Activated CD4-positive, alpha-beta T cell treated with anti-CD3 and anti-CD28 coated beads for 48 hours (primary cell): ENCODE results near the gene MATN4.

ENCODE experiments used
- DNase-seq: peaks from one replicate; pipeline ENCODE4 v3.0.0-alpha.2; 2020

Gene MATN4

DNA sequence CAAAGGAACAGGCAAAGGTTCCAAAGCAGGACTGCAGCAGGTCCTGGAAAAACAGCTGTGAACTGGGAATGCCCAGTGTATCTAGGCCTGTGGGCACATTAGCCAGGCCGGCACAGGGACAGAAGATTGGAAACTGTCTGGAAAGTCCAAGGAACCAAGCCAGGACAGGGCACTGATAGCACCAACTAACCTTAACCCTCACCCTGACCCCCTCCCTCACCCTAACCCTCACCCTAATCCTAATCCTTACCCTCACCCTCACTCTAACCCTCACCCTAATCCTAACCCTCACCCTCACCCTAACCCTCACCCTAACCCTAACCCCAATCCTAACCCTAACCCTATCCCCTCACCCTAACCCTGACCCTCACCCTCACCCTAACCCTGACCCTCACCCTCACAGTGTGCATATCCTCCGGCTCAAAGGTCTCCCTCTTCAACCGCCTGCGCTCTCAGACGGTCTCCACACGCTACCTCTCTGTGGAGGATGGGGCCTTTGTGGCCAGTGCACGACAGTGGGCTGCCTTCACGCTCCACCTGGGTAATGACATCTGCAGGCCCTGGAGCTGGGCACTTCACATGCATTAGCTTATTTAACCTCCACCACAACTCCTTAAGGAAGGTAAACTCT is 5.1 kb upstream of the MATN4 start:
- no peak for DNase-seq

DNA sequence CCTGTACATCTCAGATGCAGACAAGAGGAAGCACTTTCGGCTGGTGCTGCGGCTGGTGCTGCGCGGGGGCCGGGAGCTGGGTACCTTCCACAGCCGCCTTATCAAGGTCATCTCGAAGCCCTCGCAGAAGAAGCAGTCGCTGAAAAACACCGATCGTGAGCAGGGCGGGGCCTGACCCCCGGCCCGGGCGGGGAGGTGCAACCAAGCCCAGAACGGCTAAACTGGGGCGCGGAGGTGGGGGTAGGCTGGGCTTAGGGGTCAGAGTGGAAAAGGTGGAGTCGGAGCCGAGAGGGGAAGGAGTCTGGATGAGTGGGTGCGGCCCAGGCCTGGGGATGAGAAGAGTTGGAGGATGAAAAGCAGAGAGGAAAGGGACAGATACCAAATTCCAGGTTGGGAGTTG is 4.1 kb upstream of the MATN4 start:
- no peak for DNase-seq

DNA sequence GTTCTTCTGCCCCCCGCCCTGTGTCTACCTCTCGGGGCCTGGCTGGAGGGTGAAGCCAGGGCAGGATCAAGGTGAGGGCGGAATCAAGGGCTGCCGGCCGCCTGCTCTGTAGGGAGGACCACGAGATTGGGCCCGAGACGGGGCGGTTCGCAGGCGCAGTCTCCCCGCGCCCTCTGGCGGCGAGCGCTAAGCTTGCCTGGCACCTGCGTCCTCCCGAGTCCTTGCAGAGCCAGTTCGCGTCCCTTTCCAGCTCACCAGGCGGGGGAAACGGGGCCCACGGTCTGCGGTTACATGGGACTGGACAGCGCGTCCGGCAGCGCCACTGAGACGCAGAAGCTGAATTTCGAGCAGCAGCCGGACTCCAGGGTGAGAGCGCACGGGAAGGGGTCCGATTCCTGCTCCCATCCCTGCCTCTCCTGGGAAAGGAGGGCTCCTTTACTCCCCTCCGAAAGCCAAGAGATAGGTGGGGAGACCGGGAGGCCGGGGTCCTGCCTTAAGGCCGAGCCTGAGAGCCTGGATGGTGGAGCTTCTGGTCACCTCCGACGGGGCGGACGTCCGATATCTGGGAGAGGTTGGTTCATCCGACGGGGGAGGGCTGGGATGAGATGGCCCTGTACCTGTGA is 3.6 kb upstream of the MATN4 start:
- peak; percentile 83 for DNase-seq

DNA sequence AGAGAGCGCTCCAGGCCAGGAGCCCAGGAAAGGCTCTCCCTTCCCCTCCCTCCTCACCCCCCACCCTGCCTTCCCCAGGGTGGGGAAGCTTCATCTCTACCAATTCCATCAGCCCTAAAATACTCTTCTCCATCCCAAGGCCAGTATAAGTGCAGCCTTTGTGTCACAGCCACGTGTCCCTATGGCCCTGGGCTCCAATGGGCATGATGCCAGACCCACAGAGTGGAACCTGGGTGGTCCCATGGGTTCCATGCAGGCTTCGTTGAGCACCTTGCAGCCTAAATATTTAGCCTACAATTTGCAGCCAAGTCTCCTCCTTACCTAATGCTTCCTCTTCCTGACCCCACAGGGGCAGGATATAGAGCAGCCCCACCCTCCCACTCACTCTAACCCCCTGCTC is 976 bp upstream of the MATN4 start:
- no peak for DNase-seq

DNA sequence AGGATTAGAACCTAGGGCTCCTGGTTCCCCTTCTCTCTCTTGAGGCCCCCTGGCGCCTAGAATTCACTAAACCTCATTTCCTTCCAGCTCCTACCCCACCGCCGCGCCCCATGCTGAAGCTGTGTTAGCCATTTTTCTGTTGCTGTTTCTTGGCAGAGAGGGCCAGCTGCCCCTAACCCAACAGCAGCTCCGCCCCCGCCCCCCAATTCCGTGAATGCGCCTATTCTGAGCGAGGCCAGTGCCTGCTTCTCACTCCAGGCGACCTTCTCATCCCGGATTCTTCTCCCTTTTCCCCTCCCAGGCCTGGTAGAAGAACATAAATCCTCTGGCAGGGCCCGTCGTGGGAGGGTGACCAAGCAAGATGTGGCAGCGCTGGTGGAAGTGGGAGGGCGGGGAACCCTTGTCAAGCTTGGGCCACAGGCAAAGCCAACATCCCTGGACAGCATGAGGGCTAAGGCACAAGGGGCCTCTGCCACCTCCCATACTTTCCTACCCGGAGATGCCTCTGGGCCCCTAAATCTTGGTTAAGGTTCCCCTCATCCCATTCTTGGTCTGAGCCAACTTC is 941 bp downstream of the MATN4 start:
- DNase-seq = no peak

DNA sequence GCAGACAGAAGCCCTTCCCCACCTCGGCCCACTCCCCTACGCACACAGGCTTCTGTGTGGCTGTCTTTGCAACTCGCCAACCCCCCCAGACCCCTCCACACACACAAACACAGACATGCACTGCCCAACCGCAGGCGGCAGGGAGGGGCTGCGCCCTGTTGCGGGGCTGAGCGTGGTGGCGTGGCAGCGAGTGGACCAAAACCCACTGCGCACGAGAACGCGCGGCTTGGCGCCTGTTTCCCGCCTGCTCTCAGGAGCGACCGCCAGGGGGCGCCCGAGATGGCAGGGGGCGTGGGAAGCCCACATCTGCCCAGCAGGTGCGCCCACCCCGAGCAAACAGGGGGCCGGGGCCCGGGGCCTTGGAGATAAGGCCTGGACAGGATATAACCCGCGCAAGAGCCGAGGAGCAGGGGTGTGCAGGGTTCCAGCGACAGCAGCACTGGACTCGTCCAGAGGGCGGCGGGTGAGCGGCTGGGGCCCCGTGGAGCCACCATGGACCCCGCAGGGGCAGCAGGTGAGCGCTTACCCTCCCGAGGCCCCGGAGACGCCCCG is 1.6 kb downstream of the MATN4 start, which contains the start of gene RBPJL:
RBPJL (plus strand) TSS at position 410 of the 552 bp plus-strand sequence; CDS start at position 493, 83 bp downstream.
- peak; percentile 61 for DNase-seq

DNA sequence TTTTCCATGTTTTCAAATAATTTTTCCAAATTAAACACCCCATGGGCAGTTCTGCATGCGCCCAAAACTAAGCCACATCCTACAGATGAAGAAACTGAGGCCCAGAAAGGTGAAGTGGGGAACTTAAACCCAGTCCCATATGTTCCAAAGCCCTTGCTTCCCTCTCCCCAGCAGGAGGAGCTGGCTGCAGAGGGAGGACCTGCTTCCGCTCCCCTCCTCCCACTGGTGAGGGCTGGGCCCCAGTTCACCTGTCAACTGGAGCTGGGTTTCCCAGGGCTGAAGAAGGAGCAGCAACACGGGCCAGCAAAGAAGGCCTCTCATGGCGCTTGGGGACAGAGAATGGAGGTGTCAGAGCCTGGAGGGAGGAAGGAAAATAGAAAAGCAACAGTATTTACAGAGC is 2.8 kb downstream of the MATN4 start:
- DNase-seq = no peak

DNA sequence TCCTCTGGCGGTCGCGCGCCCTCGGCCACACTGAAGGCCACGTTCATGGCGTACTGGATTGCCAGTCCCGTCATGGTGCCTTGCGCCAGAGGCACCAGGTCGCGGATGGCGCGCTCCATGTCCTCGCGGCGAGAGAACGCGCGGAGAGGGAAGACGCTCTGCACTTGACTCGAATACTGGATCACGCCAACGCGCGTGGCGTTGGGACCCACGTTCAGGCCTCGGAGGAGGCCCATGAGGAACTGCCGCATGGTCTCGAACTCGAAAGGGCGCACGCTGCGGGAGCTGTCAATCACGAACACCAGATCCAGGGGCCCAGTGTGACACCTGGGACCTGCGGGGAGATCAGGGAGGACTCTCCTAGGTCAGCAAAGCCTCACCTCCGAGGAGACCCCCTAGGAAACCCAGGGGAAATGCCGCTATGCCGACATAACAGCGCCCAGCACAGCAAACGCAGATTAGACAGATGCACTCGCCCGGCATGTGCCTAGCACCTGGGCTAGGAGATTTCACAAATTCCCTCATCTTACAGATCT is 3.6 kb downstream of the MATN4 start:
- no peak for DNase-seq

DNA sequence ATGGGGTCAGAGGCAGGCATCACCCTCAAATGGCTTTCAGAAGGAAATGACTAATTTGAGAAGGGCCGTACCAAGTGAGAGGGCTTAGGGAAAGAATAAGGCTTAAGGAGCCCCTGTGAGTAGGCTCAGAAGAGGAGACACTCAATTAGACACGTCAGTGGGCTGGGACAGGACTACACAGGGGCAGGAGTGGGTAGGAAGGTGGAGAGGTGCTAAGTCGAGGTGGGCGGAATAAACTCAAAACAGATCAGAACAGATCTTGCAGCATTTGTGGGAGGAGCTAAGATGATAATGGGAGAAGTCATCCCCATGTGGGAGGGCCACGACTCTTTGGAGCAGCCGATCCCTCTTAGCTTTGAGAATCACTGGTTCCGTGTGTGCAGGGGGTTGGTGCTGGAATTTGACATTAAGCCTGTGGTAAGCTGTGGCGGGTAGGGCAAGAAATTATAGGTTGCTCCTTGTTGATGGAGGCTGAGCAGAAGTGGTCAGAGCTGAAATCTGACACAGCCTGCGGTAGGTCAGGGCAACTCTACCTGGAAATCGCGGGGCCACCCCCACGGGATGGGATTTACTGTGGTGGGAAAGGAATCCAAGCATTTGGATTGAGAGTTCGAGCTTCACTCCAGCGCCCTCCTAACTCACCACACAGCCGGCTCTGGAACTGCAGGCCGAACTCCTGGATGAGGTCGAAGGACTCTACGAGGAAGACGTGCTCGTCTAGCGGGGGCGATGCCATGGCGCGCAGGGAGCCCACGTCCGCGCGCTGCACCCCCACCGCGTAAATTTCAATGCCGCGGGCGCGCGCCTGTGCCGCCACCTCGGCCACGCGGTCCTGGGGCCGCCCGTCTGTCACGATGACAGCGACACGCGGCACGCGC is 4.3 kb downstream of the MATN4 start:
- DNase-seq = no peak

DNA sequence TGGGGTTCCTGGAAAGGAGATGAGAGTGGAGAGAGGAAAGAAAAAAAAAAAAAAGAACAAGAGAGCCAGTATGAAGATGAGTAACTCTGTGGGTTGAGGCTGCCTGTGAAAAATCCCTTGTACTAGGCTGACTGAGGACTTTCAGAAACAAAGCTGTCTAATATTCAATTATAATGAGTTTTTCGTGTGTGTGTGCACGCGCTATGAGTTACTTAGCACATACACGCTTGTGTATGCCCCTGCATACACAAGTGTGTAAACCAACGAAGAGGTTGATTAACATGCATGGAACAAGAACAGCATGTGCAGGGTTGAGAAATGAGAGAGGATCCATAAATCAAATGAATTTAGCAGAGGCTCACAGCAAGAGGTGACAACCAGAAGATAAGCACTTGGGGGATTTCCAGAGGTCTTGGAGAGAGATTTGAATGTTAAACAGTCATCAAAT is 6.3 kb downstream of the MATN4 start:
- no peak for DNase-seq

DNA sequence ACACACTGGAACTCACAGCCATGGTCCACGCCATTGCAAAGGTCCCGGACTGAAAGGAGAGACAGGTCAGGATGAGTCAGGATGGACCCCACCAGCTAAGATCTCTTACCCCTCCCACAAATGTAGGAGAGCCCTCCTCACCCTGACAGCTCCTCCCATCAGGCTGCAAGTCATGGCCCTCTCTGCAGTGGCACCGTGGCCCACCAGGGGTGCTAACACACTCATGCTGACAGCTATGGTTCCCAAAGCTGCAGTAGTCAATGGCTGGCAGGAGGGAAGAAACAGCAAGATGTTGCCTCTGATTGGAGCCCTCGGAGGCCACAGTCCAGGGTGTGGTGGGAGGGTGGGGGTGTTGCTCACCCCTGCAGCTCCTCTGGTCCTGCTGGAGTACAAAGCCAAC is 7.1 kb downstream of the MATN4 start:
- peak; percentile 77 for DNase-seq

DNA sequence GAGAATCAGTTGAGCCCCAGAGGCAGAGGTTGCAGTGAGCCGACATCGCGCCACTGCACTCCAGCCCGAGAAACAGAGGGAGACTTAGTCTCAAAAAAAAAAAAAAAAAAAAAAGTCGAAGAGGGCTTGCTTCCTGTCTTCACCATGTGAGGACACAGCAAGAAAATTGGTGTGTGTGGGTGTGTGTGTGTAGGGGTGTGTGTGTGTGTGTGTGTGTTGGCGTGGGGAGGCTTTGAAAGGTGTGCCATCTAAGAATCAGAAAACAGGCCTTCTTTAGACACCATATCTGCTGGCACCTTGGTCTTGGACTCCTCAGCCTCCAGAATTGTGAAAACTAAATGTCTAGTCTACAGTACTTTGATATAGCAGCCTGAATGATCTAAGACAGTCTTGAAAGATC is 8.3 kb downstream of the MATN4 start:
- no peak for DNase-seq

DNA sequence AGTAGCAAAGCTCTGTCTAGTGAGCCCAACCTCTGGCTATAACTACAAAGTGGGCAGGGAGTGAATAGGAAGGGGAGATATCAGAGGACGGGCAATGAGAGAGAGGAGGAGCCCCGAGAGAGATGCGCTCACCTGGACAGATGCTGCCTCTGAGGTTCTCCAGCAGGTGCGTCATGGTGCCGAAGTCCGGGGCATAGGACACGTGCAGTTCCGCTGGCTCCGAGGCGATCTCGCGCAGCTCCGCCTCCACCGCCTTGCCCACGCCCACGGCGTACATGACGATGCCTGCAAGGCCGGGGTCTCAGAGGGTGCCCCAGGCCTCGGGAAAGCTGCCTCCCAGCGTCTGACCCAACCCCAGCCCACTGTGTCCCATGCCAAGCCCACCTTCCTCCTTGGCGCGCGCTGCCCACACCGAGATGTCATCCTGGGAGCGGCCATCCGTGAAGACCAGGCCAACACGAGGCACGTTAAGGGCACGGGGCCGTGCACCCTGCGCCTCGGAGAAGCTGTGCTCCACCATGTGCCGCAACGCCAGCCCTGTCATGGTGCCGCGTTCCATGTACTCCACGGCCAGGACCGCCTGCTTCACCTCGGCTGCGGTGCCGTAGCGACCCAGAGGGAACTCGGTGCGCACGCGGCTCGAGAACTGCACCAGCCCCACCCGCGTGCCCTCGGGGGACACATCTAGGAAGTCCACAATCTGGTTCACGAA is 10.2 kb downstream of the MATN4 start:
- no peak for DNase-seq

DNA sequence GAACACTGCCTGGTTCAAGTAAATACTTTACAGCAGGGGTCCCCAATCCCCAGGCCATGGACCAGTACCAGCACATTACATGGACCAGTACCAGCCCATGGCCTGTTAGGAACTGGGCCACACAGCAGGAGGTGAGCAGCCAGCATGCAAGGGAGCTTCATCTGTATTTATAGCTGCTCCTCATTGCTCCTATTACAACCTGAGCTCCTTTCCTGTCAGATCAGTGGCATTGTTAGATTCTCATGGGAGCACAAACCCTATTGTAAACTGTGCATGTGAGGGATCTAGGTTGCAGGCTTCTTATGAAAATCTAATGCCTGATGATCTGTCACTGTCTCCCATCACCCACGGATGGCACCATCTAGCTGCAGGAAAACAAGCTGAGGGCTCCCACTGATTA is 13.4 kb downstream of the MATN4 start:
- no peak for DNase-seq

DNA sequence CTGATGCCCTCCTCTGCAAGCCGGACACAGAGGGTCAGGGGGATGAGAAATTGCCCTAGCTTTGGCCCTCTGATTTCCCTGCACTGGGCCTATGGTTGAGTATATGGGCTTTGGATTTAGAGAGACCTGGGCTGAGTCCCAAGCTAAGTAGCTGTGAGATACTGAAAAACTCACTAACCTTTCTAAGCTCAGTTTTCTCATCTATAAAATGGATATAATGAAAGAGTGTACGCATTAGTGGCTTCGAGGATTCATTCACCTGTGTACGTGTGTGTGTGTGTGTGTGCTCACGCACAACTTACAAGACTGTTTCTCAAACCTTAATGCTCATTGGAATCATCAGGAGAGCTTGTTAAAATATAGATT is 14.1 kb downstream of the MATN4 start:
- no peak for DNase-seq

DNA sequence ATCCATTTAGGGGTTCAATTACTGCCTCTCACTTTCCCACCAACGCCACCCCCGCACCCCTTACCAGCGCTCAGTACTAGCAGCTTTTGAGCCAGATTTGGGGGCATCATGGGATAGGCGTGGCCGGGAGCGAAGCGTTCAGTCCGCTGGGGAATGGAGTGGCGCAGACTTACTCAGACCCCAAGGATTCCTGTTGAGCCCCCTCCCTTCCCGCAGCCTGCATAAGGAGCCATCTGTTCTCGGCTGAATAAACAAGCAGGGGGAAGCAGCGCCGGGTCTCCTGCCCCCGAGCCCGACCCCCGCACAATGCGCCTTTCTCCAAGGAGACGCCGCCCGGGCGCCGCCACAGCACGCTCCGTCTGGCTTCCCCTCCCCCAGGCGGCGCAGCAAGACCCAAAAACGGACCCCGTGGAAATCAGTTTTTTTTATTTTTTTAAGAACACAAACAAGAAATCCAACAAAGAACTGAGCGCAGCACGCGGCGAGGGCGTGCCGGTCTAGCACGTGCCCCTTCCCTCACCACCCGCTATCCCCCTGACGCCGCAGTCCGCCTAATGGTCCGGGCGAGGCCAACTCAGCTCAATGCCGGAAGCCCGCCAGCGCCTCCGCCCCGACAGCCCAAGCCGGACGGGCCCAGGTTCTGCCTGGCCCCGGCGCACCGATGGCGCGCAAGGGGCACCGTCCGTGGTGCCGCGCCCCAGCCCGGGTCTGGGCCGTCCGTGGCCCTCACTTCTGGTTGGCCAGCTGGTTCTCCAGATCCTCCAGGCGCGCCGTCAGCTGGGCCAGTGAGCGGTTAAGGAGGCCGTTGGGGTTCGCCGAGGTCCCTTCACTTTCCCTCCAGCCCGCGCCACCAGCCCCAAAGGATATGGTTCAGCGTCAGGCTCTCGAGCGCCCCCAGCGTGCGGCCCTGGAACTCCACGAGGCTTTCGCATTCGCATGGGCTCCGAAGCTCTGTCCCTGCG is 14.8 kb downstream of the MATN4 start:
- peak; percentile 92 for DNase-seq

DNA sequence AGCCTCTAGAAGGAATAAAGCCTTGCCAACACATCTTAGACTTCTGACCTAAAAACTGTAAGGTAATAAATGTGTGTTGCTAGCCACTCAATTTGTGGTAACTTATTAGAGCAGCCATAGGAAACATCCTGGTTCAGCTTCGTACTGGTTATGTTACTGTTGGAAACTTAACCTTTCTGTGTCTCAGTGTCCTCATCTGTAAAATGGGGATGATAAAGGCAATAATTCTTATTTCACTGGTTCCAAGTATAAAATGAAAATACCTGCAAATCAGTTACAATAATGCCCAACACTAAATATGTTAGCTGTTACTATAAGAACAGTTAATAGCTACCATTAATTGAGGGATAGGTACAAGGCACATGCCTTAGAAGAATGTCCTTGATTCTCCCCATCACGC is 15.8 kb downstream of the MATN4 start:
- DNase-seq = no peak

DNA sequence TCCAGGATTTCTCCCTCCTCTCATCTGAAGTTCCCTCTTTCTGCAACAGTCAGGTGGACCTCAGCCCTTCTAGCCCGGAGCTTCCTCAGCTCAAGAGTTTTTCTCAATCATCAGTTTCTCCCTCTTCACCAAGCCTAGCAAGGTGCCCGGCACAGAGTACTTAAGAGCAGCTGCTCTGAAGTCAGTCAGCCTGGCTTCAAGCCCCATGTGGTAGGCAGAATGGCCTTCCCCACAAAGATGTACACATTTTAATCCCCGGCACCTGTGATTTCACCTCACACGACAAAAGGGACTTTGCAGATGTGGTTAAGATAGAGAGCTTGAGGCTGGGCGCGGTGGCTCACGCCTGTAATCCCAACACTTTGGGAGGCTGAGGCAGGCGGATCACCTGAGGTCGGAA is 16.6 kb downstream of the MATN4 start:
- DNase-seq = no peak

DNA sequence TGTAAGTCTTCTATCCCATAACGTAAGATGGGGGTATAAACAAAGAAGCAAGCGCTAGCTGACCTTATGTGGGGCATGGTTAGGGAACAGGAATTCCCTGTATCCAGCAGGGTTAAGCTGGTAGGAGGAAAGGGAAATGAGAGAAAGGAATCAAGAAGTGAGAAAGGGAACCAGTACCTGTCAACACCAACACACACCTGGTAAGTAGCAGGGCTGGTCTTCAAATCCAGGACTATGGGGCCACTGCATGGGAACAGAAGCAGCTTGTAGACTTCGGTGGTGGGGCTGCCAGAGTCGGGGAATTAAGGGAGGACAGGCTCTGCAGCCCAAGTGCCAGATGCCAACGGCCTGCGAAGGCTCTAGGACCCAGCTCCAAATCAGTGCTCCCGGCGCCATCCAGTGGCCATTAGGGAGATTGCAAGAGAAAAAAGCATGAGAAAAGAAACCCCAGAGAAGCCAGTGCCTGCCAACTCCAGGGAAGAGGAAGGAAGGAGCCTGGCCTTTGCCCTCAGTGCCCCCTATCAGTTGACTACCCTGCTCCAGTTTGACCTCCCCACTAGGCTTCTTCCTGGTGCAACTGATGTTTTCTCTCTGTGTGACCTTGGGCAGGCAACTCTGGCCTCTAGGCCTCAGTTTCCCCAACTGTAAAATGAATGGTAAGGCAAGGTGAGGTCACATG is 17.3 kb downstream of the MATN4 start:
- DNase-seq = peak; percentile 82

DNA sequence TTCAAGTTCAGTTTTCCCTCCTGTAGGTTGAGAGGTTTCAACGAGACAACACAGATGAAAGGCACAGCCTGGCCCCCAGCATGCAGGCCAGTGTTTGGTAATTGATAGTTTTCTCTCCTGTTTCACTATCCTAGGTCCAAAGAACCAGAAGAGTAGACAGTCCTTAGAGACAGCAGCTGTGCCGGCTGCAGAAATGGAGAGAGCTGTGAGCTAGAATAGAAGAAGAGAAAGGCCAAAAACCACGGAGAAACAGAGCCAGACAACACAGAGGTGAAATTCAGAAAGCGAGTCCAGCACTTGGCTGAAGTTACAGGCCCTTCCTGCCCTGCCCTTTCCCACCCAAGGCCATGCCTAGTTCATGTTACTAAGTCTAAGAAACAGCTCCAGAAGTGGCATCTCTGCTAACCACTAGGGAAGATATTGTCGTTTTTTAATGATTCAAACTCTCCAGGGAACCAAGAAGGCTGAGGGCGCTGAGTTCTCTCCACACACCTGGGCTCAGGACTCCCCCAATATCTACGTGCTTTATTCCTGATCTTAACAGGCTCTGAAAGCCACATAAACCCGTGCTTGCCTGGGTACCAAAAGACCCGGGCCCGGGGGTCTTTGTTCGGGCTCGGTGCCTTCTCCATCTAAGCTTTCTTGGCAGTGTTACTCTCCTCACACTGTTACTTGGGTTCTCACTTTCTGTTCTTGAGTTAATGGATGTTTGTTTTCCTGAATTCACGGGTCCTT is 18.0 kb downstream of the MATN4 start:
- no peak for DNase-seq
